GM12878 (cell line): ENCODE measurements around the gene SYPL1. TPM values are rescaled to one million over a fixed set of nuclear protein-coding genes. Genes with fewer than 3 reads are reported as not detected.

ENCODE experiments used
- ATAC-seq: fragments of 200-7000 bp; cut with Tn5 transposase; 3 replicates; pipeline ENCODE4 v1.9.1; 2020; ENCODE audit warnings: mild to moderate bottlenecking, moderate library complexity
- BruUV-seq: library from RNA; stranded (reverse); fragments of 400-500 nt; replicated peaks from 2 replicates; lab custom pipeline; 2021; lab: Mats Ljungman, UMichigan
- CTCF ChIA-PET: fragments of 300-600 bp; sonication (Branson Sonifier 250); formaldehyde crosslinking; extraction: SDS; loops from one replicate; lab custom pipeline; 2021; ENCODE audit warnings: inconsistent platforms; lab: Yijun Ruan, JAX
- POLR2A ChIA-PET: fragments of 350-600 bp; formaldehyde crosslinking; extraction: SDS; loops from one replicate; lab custom pipeline; 2021; ENCODE audit warnings: inconsistent platforms; lab: Charles Lee
- RAD21 ChIA-PET: fragments of 300-600 bp; sonication (Branson Sonifier 250); formaldehyde crosslinking; loops from one replicate; lab custom pipeline; 2023; ENCODE audit warnings: antibody characterized with exemption; ENCODE audit not compliant: unreplicated experiment; lab: Charles Lee
- SMC1A ChIA-PET: fragments of 300-600 bp; sonication (Branson Sonifier 250); formaldehyde crosslinking; loops from one replicate; lab custom pipeline; 2023; ENCODE audit not compliant: unreplicated experiment, uncharacterized antibody; lab: Charles Lee
- DNase-seq: peaks from one replicate; pipeline ENCODE4 v3.0.0-alpha.2; 2011; ENCODE audit warnings: low read depth, low spot score
- FAIRE-seq: peaks from 3 replicates; lab custom pipeline; 2011; peaks lifted over from hg19 to GRCh38; lab: Jason Lieb, UNC
- H2AFZ ChIP-seq: 2 replicates; pipeline ENCODE4 v1.6.0; 2011; ENCODE audit warnings: low read depth, low read length, control low read depth; ENCODE audit not compliant: control insufficient read depth
- H3K27ac ChIP-seq: 2 replicates; pipeline ENCODE4 v1.5.1; 2011; ENCODE audit warnings: control low read depth; ENCODE audit not compliant: control insufficient read depth, insufficient read depth
- H3K27me3 ChIP-seq, 2 experiments: replicated peaks in 1 of 2; 2 replicates each; pipeline versions ENCODE4 v1.6.0 to v1.6.1; 2011; ENCODE audit warnings: low read length in 1 of 2; ENCODE audit not compliant: control insufficient read depth in 2 of 2, insufficient read depth in 2 of 2
- H3K36me3 ChIP-seq, 2 experiments: 2 replicates each; pipeline ENCODE4 v1.5.1; 2011; ENCODE audit warnings: low read length in 1 of 2; ENCODE audit not compliant: control insufficient read depth in 2 of 2, insufficient read depth in 2 of 2
- H3K4me1 ChIP-seq: 2 replicates; pipeline ENCODE4 v1.6.1; 2011; ENCODE audit warnings: mild to moderate bottlenecking, low read length, moderate library complexity, mixed read lengths; ENCODE audit not compliant: control insufficient read depth, insufficient read depth
- H3K4me2 ChIP-seq: 2 replicates; pipeline ENCODE4 v1.6.0; 2011; ENCODE audit warnings: control low read depth; ENCODE audit not compliant: control insufficient read depth, insufficient read depth
- H3K4me3 ChIP-seq: fragments of 200-600 bp; sonication (generic); 2 replicates; pipeline ENCODE4 v1.5.1; 2016
- H3K79me2 ChIP-seq: 2 replicates; pipeline ENCODE4 v1.6.0; 2011; ENCODE audit warnings: low read length; ENCODE audit not compliant: control insufficient read depth, insufficient read depth
- H3K9ac ChIP-seq: 2 replicates; pipeline ENCODE4 v1.8.0; 2011; ENCODE audit warnings: low read length, control low read depth, mixed read lengths; ENCODE audit not compliant: control insufficient read depth, insufficient read depth
- H3K9me3 ChIP-seq: replicated peaks from 3 replicates; pipeline ENCODE4 v1.5.1; 2011; ENCODE audit warnings: mild to moderate bottlenecking, low read length; ENCODE audit not compliant: control insufficient read depth, insufficient read depth
- H4K20me1 ChIP-seq: 2 replicates; pipeline ENCODE4 v1.6.0; 2011; ENCODE audit not compliant: control insufficient read depth, insufficient read depth
- CBX5 ChIP-seq: sonication (generic); IDR thresholded peaks from 2 replicates; pipeline ENCODE4 v1.6.1; 2016; ENCODE audit warnings: low read depth, moderate library complexity, mild to moderate bottlenecking, inconsistent platforms
- FOXM1 ChIP-seq: IDR thresholded peaks from 2 replicates; pipeline ENCODE4 v1.6.1; 2012; ENCODE audit warnings: low read depth, mild to moderate bottlenecking, inconsistent platforms, low read length, moderate library complexity
- GATAD2B ChIP-seq: fragments of 450-650 bp; conservative IDR thresholded peaks from 2 replicates; pipeline ENCODE4 v1.6.1; 2017; ENCODE audit warnings: low read depth, mild to moderate bottlenecking, moderate library complexity
- HDGF ChIP-seq: fragments of 450-650 bp; IDR thresholded peaks from 2 replicates; pipeline ENCODE4 v1.6.1; 2016; ENCODE audit warnings: antibody characterized with exemption
- NKRF ChIP-seq: fragments of 450-650 bp; conservative IDR thresholded peaks from 2 replicates; pipeline ENCODE4 v1.6.1; 2017; ENCODE audit warnings: mild to moderate bottlenecking, moderate library complexity
- NR2C1 ChIP-seq: fragments of 450-650 bp; IDR thresholded peaks from 2 replicates; pipeline ENCODE4 v1.6.1; 2017; ENCODE audit warnings: antibody characterized with exemption, mild to moderate bottlenecking, moderate library complexity
- NRF1 ChIP-seq: conservative IDR thresholded peaks from 2 replicates; pipeline ENCODE4 v1.6.1; 2011; ENCODE audit warnings: mild to moderate bottlenecking, low read depth, low read length, improper control_type of control experiment
- RAD21 ChIP-seq: IDR thresholded peaks from 2 replicates; pipeline ENCODE4 v1.6.1; 2011; ENCODE audit warnings: mild to moderate bottlenecking, low read depth, low read length, moderate library complexity; ENCODE audit not compliant: insufficient read depth
- RAD51 ChIP-seq: fragments of 450-650 bp; IDR thresholded peaks from 2 replicates; pipeline ENCODE4 v1.6.1; 2016; ENCODE audit warnings: moderate library complexity, mild to moderate bottlenecking, inconsistent platforms
- RB1 ChIP-seq: fragments of 450-650 bp; formaldehyde crosslinking; IDR thresholded peaks from 2 replicates; pipeline ENCODE4 v1.6.1; 2017; ENCODE audit warnings: mild to moderate bottlenecking, borderline replicate concordance
- RBBP5 ChIP-seq: fragments of 200-600 bp; sonication (generic); conservative IDR thresholded peaks from 2 replicates; pipeline ENCODE4 v1.6.1; 2016
- RUNX3 ChIP-seq: IDR thresholded peaks from 2 replicates; pipeline ENCODE4 v1.6.1; 2012; ENCODE audit warnings: low read length, inconsistent platforms
- SMAD5 ChIP-seq: IDR thresholded peaks from 2 replicates; pipeline ENCODE4 v1.6.1; 2016; ENCODE audit warnings: antibody characterized with exemption, low read depth
- SRF ChIP-seq, 2 experiments: IDR thresholded peaks; 2 replicates each; pipeline ENCODE4 v1.6.1; 2011; ENCODE audit warnings: low read depth in 2 of 2, low read length in 2 of 2, mild to moderate bottlenecking in 1 of 2, moderate library complexity in 1 of 2
- USF1 ChIP-seq: IDR thresholded peaks from 2 replicates; pipeline ENCODE4 v1.6.1; 2011; ENCODE audit warnings: borderline replicate concordance, low read depth, mild to moderate bottlenecking, moderate library complexity, mixed read lengths, low read length; ENCODE audit not compliant: insufficient read depth; ENCODE audit errors: extremely low read length
- WGBS: methylation state at CpG from one replicate; pipeline ENCODE4 v1.1.6; 2016; ENCODE audit warnings: low lambda C conversion rate; ENCODE audit not compliant: insufficient replicate concordance, insufficient coverage; ENCODE audit errors: missing lambda C conversion rate; 5-methylcytosine and 5-hydroxymethylcytosine counted together
- in situ Hi-C: fragments of 300-500 bp; cut with MboI; formaldehyde crosslinking; loops from 9 replicates; pipeline ENCODE4 v1.14.3; 2018; ENCODE audit warnings: mixed read lengths
- intact Hi-C: fragments of 100-400 bp; cut with micrococcal nuclease; formaldehyde crosslinking; loops from one replicate; pipeline ENCODE4 v1.14.2; 2022; ENCODE audit not compliant: unreplicated experiment
- polyA plus RNA-seq, 11 experiments: library from polyadenylated mRNA; depleted of rRNA in 4 of 11; unstranded in 6 of 11; stranded (reverse) in 5 of 11; fragments of >200 nt; fragmentation: Nextera tagmentation in 4 of 11; fragmentation: Illumina TruSeq in 1 of 11; extraction: Ambion mirVana in 4 of 11; extraction: Trizol in 1 of 11; gene quantifications; 1 replicate in 1 of 11; 2 replicates in 10 of 11; pipeline versions ENCODE4 v1.2.1 to v1.2.3, GENCODE V29; 2011 to 2016; ENCODE audit warnings: inconsistent platforms in 2 of 11, missing spikeins in 2 of 11, low read depth in 1 of 11
- total RNA-seq, 4 experiments: library from RNA; depleted of rRNA in 3 of 4; stranded (reverse); fragments of >200 nt in 3 of 4; fragmentation: Illumina TruSeq in 1 of 4; extraction: Trizol in 1 of 4; gene quantifications; 2 replicates each; pipeline versions ENCODE4 v1.2.1 to v1.2.3, GENCODE V29; 2013 to 2021
- TF ChIP-seq, protein P1 (sequence below): fragments of 450-650 bp; IDR thresholded peaks from 2 replicates; pipeline ENCODE4 v1.6.1; 2016; ENCODE audit warnings: mild to moderate bottlenecking
- TF ChIP-seq, protein P2 (sequence below): fragments of 450-650 bp; IDR thresholded peaks from 2 replicates; pipeline ENCODE4 v1.6.1; 2017; ENCODE audit warnings: low read depth, mild to moderate bottlenecking, moderate library complexity

The SYPL1 gene
- total and polyA plus RNA-seq, 10 of the 15 experiments (the other 5 are each of a cell fraction or from before 2014, with no cell fraction given), result 34.5 to 177 (median 87.3) TPM

GRCh38 chr7:106109521-106110237 lies 2.4 kb downstream of the SYPL1 start (continued):
- TF ChIP-seq NKRF (no peak), FOXM1 (no peak), NRF1 (no peak), SMAD5 (no peak), RAD21 (no peak), RAD51 (no peak), GATAD2B (no peak), SRF (IDR thresholded peaks at IDR 0.05; ENCODE audit: low read depth in 2 of 2, low read length in 2 of 2) (no peak)

GRCh38 chr7:106108991-106109390 lies 3.1 kb downstream of the SYPL1 start:
- POLR2A ChIA-PET, result interaction anchor here (1.0 to 6.2 kb wide), 3 partner anchors 9 to 51 kb away, joined by 3 to 56 read pairs (median 4); no protein-coding TSS in a partner anchor
- H3K4me2 ChIP-seq, result peak overlapping the region; percentile 85
- peaks cover 13% of the 10 kb centered on the region for H3K4me1 ChIP-seq
- peak overlapping the region; percentile 83 for H3K4me3 ChIP-seq
- H3K9me3 ChIP-seq, result no peaks in the 10 kb centered on the region
- WGBS, result 0% methylated on average over 1 of the region's 1 CpG
- RAD21 ChIA-PET, result interaction anchor here (0.8 to 7.6 kb wide), 4 partner anchors 32 to 238 kb away, joined by 3 to 60 read pairs (median 30); no protein-coding TSS in a partner anchor
- DNase-seq, result no peak
- SMC1A ChIA-PET, result interaction anchor here (0.7 to 7.2 kb wide), 7 partner anchors 9 to 51 kb away, joined by 3 to 70 read pairs (median 4); no protein-coding TSS in a partner anchor
- no peaks in the 10 kb centered on the region for H3K27me3 ChIP-seq
- in situ Hi-C loops (no loop called here), intact Hi-C loops (no loop called here)
- no peak overlapping the region for H2AFZ ChIP-seq
- no TSS peak for BruUV-seq
- H3K9ac ChIP-seq, result peak overlapping the region; percentile 9; the same call in 1 of the 2 replicates
- peaks cover 82% of the 10 kb centered on the region for H3K79me2 ChIP-seq
- peak; percentile 78 for FAIRE-seq
- no peak overlapping the region for H3K27ac ChIP-seq
- H3K36me3 ChIP-seq, result peaks cover 0 to 5% of the 10 kb centered on the region in 2 experiments; a peak in 1 of 4 replicates
- CTCF ChIA-PET, result interaction anchor here (1.0 to 7.8 kb wide), 5 partner anchors 15 to 51 kb away, joined by 3 to 45 read pairs (median 5); no protein-coding TSS in a partner anchor
- no peaks in the 10 kb centered on the region for H4K20me1 ChIP-seq
- no peak for ATAC-seq
- TF ChIP-seq NR2C1 (no peak), HDGF (no peak), CBX5 (no peak), RUNX3 (peak; percentile 79), RB1 (no peak), USF1 (no peak), RBBP5 (no peak)
- TF ChIP-seq, protein P1, sequence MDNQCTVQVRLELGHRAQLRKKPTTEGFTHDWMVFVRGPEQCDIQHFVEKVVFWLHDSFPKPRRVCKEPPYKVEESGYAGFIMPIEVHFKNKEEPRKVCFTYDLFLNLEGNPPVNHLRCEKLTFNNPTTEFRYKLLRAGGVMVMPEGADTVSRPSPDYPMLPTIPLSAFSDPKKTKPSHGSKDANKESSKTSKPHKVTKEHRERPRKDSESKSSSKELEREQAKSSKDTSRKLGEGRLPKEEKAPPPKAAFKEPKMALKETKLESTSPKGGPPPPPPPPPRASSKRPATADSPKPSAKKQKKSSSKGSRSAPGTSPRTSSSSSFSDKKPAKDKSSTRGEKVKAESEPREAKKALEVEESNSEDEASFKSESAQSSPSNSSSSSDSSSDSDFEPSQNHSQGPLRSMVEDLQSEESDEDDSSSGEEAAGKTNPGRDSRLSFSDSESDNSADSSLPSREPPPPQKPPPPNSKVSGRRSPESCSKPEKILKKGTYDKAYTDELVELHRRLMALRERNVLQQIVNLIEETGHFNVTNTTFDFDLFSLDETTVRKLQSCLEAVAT, result no peak
- TF ChIP-seq, protein P2, sequence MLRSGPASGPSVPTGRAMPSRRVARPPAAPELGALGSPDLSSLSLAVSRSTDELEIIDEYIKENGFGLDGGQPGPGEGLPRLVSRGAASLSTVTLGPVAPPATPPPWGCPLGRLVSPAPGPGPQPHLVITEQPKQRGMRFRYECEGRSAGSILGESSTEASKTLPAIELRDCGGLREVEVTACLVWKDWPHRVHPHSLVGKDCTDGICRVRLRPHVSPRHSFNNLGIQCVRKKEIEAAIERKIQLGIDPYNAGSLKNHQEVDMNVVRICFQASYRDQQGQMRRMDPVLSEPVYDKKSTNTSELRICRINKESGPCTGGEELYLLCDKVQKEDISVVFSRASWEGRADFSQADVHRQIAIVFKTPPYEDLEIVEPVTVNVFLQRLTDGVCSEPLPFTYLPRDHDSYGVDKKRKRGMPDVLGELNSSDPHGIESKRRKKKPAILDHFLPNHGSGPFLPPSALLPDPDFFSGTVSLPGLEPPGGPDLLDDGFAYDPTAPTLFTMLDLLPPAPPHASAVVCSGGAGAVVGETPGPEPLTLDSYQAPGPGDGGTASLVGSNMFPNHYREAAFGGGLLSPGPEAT, result 0 out of 2 replicates have a peak, but pooled peaks have one; percentile 16
